ENCODE data around the gene CLPTM1L.
"Not testable (repeated sequence)": the region's sequence is repeated elsewhere in the genome, so short reads cannot be mapped to it uniquely, and the experiment has no call there.

The CLPTM1L gene

DNA sequence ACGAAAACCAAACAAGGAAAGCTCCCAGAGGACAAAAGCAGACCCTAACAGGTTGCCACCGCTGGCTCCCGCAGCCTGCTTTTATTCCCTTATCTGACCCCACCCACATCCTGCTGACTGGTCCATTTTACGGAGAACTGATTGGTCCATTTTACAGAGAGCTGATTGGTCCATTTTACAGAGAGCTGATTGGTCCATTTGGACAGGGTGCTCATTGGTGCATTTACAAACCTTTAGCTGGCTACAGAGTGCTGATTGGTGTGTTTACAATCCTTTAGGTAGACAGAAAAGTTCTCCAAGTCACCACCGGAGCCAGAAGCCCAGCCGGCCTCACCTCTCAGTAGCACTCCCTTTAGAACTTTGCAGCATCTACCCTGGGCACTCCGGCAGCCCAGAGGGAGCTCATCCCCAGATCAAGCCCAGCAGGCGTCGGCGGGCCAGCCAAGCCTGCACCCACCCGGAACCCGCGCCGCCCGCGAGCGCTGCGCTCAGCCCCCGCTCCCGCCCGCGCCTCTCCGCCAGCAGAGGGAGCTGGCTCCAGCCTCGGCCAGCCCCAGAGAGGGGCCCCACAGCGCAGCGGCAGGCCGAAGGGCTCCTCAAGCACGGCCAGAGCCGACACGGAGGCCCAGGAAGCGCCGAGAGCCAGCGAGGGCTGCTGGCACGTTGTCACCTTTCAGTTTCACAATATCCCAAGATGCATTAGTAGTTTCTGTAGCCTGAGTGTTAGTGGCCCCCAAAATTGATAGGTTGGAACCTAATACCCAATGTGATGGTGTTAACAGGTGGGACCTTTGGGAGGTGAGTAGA is 35.3 kb upstream of the CLPTM1L start:
- no peak for DNase-seq

DNA sequence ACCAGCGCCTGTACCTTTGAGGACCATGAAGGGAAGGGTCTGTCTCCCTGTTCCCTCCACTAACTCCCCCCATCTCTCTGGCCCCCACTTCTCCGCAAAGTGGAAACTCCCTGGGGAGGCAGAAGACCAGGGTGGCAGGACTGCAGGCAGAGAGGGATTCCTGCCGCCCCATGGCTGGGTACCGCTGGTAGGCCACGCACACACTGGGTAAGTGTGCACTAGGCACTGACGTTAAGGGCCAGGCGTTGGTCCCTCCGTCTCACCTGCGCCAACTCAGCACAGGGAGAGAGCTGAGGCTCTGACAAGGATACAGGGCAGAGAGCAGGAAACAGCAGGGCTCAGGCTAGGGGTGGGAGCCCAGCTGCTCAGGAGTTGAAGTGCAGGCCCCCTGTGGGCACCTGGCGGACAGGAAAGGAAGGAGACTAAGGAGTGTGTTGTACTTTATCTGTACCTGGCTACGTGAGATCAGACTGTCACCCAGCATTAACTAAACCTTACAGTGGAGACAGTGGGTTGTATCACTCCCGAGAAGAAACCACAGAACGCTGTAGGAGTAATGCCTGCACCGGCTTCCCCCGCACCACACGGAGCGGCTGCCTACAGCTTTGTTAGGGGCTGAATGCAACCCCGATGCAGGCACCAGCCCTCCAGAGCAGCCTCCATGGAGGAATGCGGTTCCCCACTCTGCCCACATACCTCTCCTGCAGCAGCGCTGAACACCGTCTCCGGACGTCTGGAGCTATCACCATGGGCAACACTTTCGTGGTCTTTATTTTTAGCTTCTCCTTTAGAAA is 34.2 kb upstream of the CLPTM1L start:
- no peak for DNase-seq

DNA sequence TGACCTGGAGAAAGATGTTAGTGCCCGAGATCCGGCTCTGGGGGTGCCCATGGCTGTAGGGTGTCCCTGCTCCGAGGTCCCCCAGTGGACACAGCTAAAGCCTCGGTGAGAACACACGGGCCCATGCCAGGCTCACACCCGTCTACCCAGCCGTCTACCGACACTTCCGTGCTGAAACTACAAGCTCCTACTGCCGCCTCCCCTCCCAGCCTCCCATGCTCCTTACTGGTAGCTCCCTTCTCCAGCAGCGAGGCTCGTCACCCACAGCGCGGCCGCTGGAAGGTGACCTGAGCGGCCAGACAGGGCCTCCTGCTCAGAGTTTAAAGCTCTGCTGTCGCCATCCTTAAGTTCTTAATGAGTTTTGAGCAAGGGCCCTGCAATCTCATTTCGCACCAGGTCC is 33.2 kb upstream of the CLPTM1L start:
- DNase-seq: no peak

DNA sequence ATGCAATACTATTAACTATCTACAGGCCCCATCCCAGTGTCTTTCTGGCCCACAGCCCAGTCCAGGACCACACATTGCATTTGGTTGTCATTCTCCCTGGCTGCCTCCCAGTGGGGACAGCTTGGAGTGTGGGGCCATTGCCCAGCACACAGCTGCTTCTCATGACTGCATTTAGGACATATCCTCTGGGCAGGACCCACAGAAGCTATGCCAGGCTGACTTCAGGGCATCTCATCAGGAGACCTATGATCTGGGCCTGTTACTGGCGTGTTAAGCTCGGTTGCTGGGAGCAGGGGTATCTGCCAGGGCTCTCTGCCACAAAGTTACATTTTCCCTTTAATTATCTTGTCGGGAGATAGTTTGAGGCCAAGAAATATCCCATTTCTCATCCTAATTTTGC is 32.1 kb upstream of the CLPTM1L start:
- no peak for DNase-seq

DNA sequence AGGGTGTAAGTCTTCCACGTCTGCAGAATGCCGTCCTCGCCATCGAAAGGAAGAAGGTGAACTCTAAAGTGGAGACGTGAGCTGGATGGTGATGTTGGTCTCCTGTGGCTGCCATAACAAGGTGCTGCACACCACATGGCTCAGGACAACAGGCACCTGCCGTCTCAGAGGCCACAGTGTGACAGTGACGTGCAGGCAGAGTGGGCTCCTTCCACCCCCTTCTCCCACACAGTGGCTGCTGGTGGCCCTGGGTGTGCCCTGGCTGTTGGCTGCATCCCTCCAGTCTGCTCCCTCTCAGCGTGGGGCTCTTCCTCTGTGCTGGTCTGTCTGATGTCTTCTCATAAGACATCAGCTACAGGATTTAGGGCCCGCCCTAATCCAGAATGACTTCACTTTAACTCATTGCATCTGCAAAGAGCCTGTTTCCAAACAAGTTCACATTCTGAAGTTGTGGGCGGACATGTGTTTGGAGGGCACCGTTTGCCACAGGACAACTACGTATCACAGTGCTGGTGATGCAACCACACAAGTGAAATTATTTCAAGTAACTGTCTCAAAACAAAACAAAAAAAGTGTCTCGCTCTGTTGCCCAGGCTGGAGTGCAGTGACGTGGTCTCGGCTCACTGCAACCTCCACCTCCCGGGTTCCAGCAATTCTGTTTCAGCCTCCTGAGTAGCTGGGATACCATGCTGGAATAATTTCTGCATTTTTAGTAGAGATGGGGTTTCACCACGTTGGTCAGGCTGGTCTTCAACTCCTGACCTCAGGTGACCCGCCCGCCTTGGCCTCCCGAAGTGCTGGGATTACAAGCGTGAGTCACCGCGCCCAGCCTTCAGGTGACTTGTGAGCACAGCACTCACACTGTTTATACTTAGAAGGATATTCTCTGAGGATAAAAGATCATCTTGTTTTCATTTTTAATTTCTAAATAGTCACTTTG is 31.2 kb upstream of the CLPTM1L start:
- no peak for DNase-seq

DNA sequence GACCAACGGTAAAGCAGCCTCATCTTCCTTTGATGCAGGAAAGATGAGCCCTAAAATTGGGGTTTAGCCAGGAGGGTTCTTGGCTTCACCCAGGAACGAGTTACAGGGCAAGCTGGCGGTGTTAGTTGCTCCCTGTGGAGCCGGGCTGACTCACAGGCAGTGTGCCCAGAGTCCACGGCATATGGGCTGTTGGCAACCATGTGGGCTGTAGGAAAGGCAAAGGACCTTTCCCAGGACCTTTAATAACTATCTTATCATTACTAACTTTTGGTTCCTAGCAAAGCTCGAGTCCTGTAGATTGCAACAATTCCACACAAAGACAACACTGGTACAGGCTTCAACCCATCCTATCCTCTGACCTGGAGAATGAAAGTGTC is 29.8 kb upstream of the CLPTM1L start:
- DNase-seq: no peak

DNA sequence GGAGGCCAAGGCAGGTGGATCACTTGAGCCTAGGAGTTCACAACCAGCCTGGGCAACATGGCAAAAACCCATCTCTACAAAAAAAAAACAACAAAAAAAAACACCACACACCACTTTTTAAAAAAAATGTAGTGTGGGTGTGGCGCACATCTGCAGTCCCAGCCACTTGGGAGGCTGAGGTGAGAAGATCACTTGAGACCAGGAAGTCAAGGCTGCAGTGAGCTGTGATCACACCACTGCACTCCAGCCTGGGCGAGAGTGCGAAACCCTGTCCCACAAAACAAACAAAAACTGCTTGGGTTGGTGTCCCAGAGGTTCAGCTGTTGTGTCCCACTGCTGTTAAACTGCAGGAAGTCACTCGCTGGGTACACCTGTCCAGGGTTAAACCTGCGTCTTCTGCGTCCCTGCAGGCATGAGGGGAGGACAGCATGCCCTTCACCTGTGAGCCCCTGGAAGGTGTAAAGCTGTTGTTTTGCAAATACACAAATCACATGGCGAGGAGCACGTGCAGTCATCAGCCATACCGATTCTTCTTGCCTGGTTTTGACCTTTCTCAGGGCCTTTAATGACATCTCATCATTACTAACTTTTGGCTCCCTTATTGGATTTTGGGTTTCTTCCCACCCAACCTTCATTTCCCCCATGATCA is 29.3 kb upstream of the CLPTM1L start:
- no peak for DNase-seq

DNA sequence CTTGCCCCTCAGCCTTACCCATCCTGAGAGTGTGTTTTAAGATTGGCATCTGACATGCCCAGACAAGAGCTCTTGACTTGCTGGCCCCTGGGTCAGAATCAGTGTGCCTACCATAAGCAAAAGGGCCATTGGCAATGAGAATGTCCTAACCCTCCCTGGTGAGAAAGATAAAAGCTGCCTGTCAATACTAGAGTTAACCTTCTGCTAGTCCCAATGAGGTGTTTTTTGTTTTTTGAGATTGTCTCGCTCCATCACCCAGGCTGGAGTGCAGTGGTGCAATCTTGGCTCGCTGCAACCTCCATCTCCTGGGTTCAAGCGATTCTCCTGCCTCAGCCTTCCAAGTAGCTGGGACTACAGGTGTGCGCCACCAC is 27.1 kb upstream of the CLPTM1L start:
- not testable (repeated sequence) for DNase-seq

DNA sequence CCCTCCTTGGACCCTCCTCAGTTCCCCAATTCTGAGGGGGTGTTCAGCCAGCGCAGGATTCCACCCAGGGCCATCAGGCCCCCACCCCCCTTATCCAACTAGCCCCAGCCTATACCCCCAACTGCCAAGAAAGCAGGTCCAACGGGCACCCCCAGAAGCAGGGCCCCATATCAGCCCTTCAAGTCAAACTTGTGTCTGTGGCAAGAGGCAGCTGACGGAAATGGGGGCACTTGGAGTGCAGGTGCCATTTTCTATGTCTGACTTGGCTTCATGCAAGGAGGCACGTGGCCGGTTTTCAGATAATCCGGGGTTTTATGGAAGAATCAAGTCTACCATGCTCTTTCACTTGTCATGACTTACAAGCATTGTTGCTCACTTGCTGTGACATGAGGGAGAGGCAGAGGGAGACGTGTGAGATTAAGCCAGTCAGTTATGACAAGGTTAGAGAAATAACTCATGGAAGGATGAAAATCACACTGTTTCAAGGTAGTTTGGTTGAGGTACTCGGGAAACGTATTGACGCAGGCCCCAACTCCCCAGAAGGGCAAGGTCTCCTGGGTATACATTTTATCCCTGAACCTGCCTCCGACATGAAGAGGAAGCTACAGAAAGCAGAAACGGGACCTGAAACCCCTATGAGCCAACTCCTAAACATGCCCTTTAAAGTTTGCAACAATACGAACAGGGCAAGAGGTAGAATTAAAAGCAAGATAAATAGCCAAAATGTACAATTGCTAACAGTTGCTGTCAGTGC is 26.5 kb upstream of the CLPTM1L start:
- DNase-seq: no peak

DNA sequence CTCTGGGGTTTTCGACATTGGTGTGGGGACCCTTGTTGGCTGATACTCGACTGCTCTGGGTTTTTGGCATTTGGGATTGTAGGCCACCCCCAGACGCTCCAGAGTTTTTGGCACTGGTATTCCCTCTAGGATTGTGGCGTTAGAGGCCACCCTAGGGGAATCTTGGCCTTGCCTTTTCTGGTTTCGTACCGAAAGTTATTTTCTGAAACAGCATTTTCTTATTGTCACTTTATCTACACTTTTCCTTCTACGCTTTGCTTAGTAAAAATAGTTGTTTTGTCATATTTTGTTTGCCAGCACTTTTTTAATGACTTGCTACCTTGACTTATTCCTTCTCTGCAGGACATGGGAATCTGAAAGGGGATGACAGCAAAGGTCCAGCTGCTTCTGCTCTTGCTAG is 25.1 kb upstream of the CLPTM1L start:
- no peak for DNase-seq

DNA sequence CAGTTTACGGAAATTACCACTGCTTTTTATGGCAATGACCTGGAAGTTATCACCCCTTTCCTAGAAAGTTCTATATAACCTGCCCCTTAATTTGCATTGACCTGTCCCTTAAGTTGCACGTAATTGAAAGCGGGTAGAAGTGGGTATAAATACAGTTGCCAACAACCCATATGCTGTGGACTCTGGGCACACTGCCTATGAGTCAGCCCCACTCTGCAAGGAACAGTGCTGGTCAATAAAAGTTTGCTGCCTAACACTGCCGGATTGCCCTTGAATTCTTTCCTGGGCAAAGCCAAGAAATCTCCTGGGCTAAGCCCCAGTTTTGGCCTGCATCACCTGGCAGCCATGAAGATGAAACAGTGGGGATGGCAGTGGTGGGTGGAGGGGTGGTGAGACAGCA is 23.9 kb upstream of the CLPTM1L start:
- no peak for DNase-seq

DNA sequence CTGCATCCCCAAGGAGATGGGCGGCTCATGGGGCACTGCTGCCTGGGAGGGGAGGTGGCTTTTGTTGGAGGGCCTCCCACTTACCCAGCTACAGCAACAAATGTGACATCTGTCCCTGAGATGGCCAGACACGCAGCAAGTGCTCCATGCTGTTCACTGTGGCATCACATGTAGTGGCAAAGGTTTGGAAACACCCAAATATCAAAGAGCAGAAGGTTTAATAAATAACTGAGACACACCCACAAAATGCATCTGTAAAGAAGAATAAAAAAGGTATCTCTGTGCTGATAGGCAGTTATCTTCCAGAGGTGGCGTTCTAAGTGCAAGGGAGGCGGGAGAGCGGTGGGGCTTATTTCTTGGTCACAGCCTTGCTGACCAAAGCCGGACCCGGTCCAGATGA is 23.3 kb upstream of the CLPTM1L start:
- no peak for DNase-seq

DNA sequence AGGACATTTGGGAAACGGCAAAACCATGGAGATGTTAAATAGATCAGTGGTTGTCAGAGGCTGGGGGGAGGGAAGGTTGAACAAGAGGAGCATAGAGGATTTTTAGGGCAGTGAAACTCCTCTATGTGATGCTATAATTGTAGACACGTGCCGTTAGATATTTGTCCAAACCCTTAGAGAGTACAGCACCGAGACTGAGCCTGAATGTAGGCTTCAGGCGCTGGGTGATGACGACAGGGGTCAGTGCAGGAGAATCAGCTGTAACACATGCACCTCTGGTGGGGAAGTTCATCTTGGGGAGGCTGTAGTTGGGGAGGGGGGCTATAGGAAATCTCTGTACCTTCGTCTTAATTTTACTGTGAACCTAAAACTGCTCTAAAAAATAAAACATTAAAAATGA is 22.2 kb upstream of the CLPTM1L start:
- no peak for DNase-seq

DNA sequence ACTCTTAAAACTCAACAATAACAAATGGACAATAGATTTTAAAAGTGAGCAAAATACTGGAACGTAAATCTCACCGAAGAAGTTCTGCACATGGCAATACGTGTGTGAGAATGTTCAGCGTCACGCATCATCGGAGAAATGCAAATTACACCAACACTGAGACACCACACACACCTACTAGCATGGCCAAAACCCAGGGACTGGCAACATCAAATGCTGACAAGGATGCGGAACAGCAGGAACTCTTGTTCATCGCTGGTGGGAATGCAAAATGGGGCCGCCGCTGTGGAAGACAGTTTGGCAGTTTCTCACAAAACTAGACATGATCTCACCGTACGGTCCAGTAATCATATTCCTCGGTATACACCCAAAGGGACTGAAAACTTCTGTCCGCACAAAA is 21.6 kb upstream of the CLPTM1L start:
- no peak for DNase-seq

DNA sequence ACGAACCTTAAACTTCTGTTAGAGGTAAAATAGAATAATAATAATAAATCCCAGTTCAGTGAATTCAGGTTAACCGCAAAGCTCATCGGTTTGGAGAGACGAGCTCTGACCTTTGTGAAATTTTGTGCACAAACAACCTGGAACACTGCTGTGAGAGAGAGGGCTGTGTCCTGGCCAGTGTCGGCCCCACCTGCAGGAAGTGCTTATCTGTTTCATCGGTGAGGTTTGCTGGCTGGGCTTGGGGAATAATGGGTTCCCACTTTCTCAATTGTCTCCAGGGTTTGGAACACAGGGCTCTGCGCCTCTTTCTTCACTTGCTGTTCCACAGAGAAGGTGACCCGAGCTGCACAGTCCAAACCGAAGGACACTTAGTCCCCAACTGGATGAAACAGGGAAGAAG is 19.3 kb upstream of the CLPTM1L start:
- no peak for DNase-seq

DNA sequence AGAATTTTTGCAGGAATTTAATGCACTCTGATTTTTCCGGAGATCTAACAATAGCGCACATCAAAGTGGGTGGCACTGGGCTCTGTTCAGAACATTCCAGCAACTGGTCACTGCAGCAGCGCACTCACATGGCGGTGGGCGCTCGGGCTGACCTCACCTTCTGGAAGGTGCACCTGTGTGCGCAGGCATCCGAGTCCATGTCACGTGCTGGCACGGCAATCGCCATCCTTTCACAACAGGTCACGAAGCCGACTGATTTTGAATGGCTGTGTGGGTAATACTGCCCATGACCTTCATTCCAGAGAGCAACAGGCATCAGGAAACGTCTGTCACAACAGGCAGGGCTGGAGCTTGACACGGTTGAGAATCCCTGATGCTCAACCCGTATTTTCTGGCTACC is 18.7 kb upstream of the CLPTM1L start:
- DNase-seq: no peak

DNA sequence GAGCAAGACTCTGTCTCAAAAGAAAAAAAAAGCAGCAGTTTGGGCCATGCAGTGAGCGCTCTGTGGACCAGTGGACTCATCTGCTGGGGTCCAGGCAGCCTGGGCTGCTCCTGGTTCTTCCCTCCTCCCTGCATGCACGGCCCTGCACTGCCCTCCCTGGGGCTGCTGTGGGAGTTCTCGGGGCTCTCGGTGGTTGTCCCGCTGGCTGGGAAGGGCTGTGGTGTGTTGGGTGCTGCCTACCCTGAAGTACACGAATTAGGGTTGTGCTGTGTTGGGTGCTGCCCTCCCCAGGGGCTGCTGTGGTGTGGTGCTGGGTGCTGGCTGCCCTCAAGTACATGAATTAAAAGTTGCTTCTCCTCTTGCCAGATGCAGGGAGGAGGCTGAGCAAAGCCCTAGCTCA is 18.3 kb upstream of the CLPTM1L start:
- no peak for DNase-seq

DNA sequence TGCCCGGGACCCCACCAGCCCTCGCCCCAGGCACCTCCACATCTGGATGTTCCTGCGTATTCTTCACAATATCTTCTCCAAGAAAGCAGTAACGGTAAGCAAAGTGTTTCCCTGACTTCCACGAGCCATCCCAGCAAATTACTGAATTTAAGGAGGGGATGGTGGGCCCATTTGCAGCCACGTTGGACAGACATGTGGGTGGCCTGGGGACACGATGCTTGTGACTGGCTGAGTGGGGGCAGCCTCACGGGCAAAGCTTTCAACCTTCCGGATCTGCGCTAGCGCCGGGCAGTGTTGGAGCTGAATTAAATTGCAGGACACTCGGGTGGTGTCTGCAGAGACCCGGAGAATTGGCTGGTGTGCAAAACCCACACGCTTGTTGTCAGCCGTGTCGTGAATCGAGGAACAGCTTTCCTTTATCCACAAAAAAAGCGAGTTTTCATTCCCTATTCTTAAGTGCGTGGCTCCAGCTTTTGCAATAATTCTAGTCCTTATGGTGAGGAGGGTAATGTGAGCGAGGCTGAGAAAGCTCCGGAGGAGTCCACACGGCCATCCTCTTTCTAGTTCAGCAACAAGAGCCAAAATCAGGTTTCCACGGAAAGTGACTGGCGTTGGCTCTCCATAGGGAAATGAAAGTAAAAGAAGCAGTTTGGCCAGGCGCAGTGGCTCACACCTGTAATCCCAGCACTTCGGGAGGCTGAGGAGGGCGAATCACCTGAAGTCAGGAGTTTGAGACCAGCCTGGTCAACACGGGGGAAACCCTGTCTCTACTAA is 17.5 kb upstream of the CLPTM1L start:
- no peak for DNase-seq

DNA sequence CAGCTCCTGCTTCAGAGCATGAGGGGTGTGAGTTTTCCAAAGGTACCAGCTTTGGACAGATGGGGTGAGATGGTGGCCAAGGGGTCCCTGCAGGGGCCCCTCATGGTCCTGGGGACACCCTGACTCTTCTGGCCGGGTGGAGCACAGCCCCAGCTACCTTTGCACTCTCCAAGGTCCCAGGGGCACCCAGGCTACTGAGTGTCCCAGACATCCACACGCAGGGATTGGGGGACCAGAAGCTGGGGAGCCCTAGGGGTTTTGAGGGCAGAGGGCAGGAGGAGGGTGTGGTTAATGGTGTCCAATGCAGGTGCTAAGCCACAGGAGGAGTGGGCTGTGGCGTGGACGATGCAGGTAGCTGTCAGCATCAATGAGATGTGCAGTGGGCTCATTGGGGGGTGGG is 16.0 kb upstream of the CLPTM1L start:
- no peak for DNase-seq

DNA sequence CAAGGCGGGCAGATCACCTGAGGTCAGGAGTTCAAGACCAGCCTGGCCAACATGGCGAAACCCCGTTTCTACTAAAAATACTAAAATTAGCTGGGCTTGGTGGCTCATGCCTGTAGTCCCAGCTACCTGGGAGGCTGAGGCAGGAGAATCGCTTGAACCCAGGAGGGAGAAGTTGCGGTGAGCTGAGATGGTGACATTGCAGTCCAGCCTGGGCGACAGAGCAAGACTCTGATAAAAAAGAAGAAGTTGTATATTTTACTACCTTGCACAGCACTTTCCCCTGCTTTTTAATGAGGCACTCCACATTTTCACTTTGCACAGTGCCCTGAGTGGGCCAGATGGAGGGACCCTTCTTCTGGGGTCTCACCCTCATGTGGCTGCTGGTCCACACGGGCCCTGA is 15.5 kb upstream of the CLPTM1L start:
- not testable (repeated sequence) for DNase-seq

DNA sequence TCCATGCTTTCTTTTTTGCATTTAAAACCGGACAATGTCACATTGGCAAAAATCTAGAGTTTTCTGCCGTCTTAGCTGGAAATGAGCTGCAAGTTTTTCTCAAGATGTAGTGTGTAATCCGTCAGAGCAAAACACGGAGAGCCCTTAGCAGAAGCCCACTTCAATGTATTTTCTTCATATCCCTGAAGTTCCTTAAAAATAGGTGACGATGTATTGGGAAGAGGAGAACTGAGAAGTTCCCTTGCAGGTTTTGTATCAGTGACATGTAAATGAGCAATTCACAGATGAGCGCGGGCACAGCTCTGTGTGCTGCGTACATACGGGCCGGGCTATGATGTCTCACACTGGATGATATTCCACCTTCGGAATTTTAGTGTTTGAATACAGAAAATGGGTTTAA is 14.8 kb upstream of the CLPTM1L start:
- no peak for DNase-seq

Measured in right forelimb (tissue), 1 donor.